Trophoblast cell (in vitro differentiated cells and primary cell): ENCODE data around the gene ANTXR1.

Experiments used
- DNase-seq, 2 donors: peaks; one replicate each; pipeline ENCODE4 v3.0.0-alpha.2; 2016
- H2AFZ ChIP-seq: 2 replicates; pipeline ENCODE4 v1.6.1; 2013; ENCODE audit warnings: low read length, moderate library complexity, mild to moderate bottlenecking; ENCODE audit not compliant: insufficient read depth, poor library complexity
- H2AK5ac ChIP-seq: 2 replicates; pipeline ENCODE4 v1.6.1; 2013; ENCODE audit warnings: mild to moderate bottlenecking, low read length
- H2BK120ac ChIP-seq: 2 replicates; pipeline ENCODE4 v1.6.1; 2013; ENCODE audit warnings: low read length, mild to moderate bottlenecking, moderate library complexity; ENCODE audit not compliant: insufficient read depth, poor library complexity
- H2BK12ac ChIP-seq: 2 replicates; pipeline ENCODE4 v1.6.1; 2013; ENCODE audit warnings: mild to moderate bottlenecking, low read length, moderate library complexity
- H2BK5ac ChIP-seq: 2 replicates; pipeline ENCODE4 v1.6.1; 2013; ENCODE audit warnings: low read length, low read depth, moderate library complexity, mild to moderate bottlenecking; ENCODE audit not compliant: poor library complexity
- H3K14ac ChIP-seq: 2 replicates; pipeline ENCODE4 v1.6.1; 2013; ENCODE audit warnings: mild to moderate bottlenecking, low read length
- H3K18ac ChIP-seq: 2 replicates; pipeline ENCODE4 v1.6.1; 2013; ENCODE audit warnings: mild to moderate bottlenecking, low read length
- H3K23ac ChIP-seq: 2 replicates; pipeline ENCODE4 v1.6.1; 2013; ENCODE audit warnings: low read length
- H3K27ac ChIP-seq: 2 replicates; pipeline ENCODE4 v1.5.1; 2013; ENCODE audit warnings: low read depth, mild to moderate bottlenecking, inconsistent platforms, low read length, moderate library complexity
- H3K27me3 ChIP-seq: 2 replicates; pipeline ENCODE4 v1.6.1; 2013; ENCODE audit warnings: inconsistent platforms, mild to moderate bottlenecking, low read length, moderate library complexity; ENCODE audit not compliant: insufficient read depth
- H3K36me3 ChIP-seq, 2 experiments: 1 replicate in 1 of 2; 2 replicates in 1 of 2; pipeline ENCODE4 v1.6.1; 2013; ENCODE audit warnings: low read length in 2 of 2, mild to moderate bottlenecking in 2 of 2, moderate library complexity in 1 of 2; ENCODE audit not compliant: insufficient read depth in 2 of 2, control insufficient read depth in 1 of 2
- H3K4ac ChIP-seq: 2 replicates; pipeline ENCODE4 v1.6.1; 2013; ENCODE audit warnings: low read depth, mild to moderate bottlenecking, low read length, moderate library complexity
- H3K4me1 ChIP-seq, 2 experiments: 1 replicate in 1 of 2; 2 replicates in 1 of 2; pipeline ENCODE4 v1.6.1; 2013; ENCODE audit warnings: low read length in 2 of 2, mild to moderate bottlenecking in 2 of 2, moderate library complexity in 1 of 2; ENCODE audit not compliant: insufficient read depth in 2 of 2, control insufficient read depth in 1 of 2
- H3K4me2 ChIP-seq: 2 replicates; pipeline ENCODE4 v1.6.1; 2013; ENCODE audit warnings: inconsistent platforms, mild to moderate bottlenecking, low read length, moderate library complexity
- H3K4me3 ChIP-seq: 2 replicates; pipeline ENCODE4 v1.5.1; 2013; ENCODE audit warnings: mild to moderate bottlenecking, low read depth, low read length, inconsistent platforms
- H3K79me1 ChIP-seq: one replicate; pipeline ENCODE4 v1.6.1; 2013; ENCODE audit warnings: low read length
- H3K79me2 ChIP-seq: 2 replicates; pipeline ENCODE4 v1.6.1; 2013; ENCODE audit warnings: low read length, mild to moderate bottlenecking; ENCODE audit not compliant: control insufficient read depth, insufficient read depth, poor library complexity
- H3K9ac ChIP-seq: 2 replicates; pipeline ENCODE4 v1.6.1; 2013; ENCODE audit warnings: mild to moderate bottlenecking, low read length
- H3K9me3 ChIP-seq: 2 replicates; pipeline ENCODE4 v1.6.1; 2013; ENCODE audit warnings: low read depth, mild to moderate bottlenecking, control low read depth, inconsistent platforms, low read length; ENCODE audit not compliant: insufficient read depth
- H4K12ac ChIP-seq: 2 replicates; pipeline ENCODE4 v1.6.1; 2013; ENCODE audit warnings: low read depth, mild to moderate bottlenecking, low read length, moderate library complexity
- H4K8ac ChIP-seq: 2 replicates; pipeline ENCODE4 v1.6.1; 2013; ENCODE audit warnings: low read depth, mild to moderate bottlenecking, low read length, moderate library complexity
- H4K91ac ChIP-seq: one replicate; pipeline ENCODE4 v1.6.1; 2013; ENCODE audit warnings: low read depth, mild to moderate bottlenecking, low read length, moderate library complexity
- WGBS: extraction: QIAGEN DNeasy Blood & Tissue Kit; methylation state at CpG from one replicate; pipeline ENCODE4 v1.1.7; 2013; ENCODE audit warnings: missing lambda C conversion rate; ENCODE audit not compliant: insufficient read length, insufficient coverage; ENCODE audit errors: extremely low coverage; 5-methylcytosine and 5-hydroxymethylcytosine counted together

Gene ANTXR1

GRCh38 chr2:69041214-69041613, 28.2 kb downstream of the ANTXR1 start:
- peaks cover 0 to 7% of the 10 kb centered on the region in 2 experiments for H3K36me3 ChIP-seq
- H3K27ac ChIP-seq, result no peak overlapping the region
- DNase-seq, result no peak
- no peak overlapping the region for H2AK5ac ChIP-seq
- H3K23ac ChIP-seq, result no peak overlapping the region
- H3K4me3 ChIP-seq, result no peak overlapping the region
- no peak overlapping the region for H2BK5ac ChIP-seq
- no peaks in the 10 kb centered on the region for H3K27me3 ChIP-seq
- no peak overlapping the region for H4K91ac ChIP-seq
- no peaks in the 10 kb centered on the region for H3K79me1 ChIP-seq
- no CpG with 5 or more reads among the region's 4 CpGs for WGBS
- no peak overlapping the region for H2AFZ ChIP-seq
- no peaks in the 10 kb centered on the region for H3K79me2 ChIP-seq
- no peak overlapping the region for H4K12ac ChIP-seq
- no peak overlapping the region for H2BK120ac ChIP-seq
- no peak overlapping the region for H3K14ac ChIP-seq
- H2BK12ac ChIP-seq, result no peak overlapping the region
- no peak overlapping the region for H3K18ac ChIP-seq
- no peaks in the 10 kb centered on the region for H3K9me3 ChIP-seq
- H3K4me1 ChIP-seq, result no peaks in the 10 kb centered on the region
- no peak overlapping the region for H3K4me2 ChIP-seq
- H3K9ac ChIP-seq, result no peak overlapping the region
- no peak overlapping the region for H4K8ac ChIP-seq
- no peak overlapping the region for H3K4ac ChIP-seq

GRCh38 chr2:69043736-69044400, 30.9 kb downstream of the ANTXR1 start:
- H3K4me2 ChIP-seq, result no peak overlapping the region
- H3K36me3 ChIP-seq, result peaks cover 0 to 7% of the 10 kb centered on the region in 2 experiments
- H3K18ac ChIP-seq, result no peak overlapping the region
- H3K4ac ChIP-seq, result no peak overlapping the region
- H2AFZ ChIP-seq, result no peak overlapping the region
- no peak overlapping the region for H4K91ac ChIP-seq
- no peak overlapping the region for H3K14ac ChIP-seq
- no peak overlapping the region for H2BK120ac ChIP-seq
- H3K79me2 ChIP-seq, result no peaks in the 10 kb centered on the region
- no peak overlapping the region for H2BK12ac ChIP-seq
- peak; percentile 64 to 83 for DNase-seq
- H2BK5ac ChIP-seq, result no peak overlapping the region
- H2AK5ac ChIP-seq, result no peak overlapping the region
- no peaks in the 10 kb centered on the region for H3K79me1 ChIP-seq
- H4K8ac ChIP-seq, result no peak overlapping the region
- H4K12ac ChIP-seq, result no peak overlapping the region
- no peak overlapping the region for H3K23ac ChIP-seq
- no peak overlapping the region for H3K27ac ChIP-seq
- WGBS, result no CpG with 5 or more reads among the region's 9 CpGs
- no peaks in the 10 kb centered on the region for H3K4me1 ChIP-seq
- no peak overlapping the region for H3K4me3 ChIP-seq
- H3K27me3 ChIP-seq, result no peaks in the 10 kb centered on the region
- no peaks in the 10 kb centered on the region for H3K9me3 ChIP-seq
- H3K9ac ChIP-seq, result no peak overlapping the region

GRCh38 chr2:69046221-69046662, 33.3 kb downstream of the ANTXR1 start:
- Histone ChIP-seq H3K23ac (no peak overlapping the region), H3K4ac (no peak overlapping the region), H4K8ac (no peak overlapping the region), H2BK5ac (no peak overlapping the region), H2BK12ac (no peak overlapping the region), H4K12ac (no peak overlapping the region), H3K4me1 (no peaks in the 10 kb centered on the region), H3K27ac (no peak overlapping the region), H3K36me3 (peaks cover 0 to 3% of the 10 kb centered on the region in 2 experiments), H3K9me3 (no peaks in the 10 kb centered on the region), H2BK120ac (no peak overlapping the region), H3K14ac (no peak overlapping the region), H3K27me3 (no peaks in the 10 kb centered on the region), H3K18ac (no peak overlapping the region), H2AFZ (no peak overlapping the region), H4K91ac (no peak overlapping the region), H3K4me3 (no peak overlapping the region), H2AK5ac (no peak overlapping the region), H3K79me1 (no peaks in the 10 kb centered on the region), H3K79me2 (no peaks in the 10 kb centered on the region), H3K9ac (no peak overlapping the region), H3K4me2 (no peak overlapping the region)
- no CpG with 5 or more reads among the region's 1 CpG for WGBS
- DNase-seq, result no peak

GRCh38 chr2:69047625-69048145, 34.7 kb downstream of the ANTXR1 start:
- no peaks in the 10 kb centered on the region for H3K4me1 ChIP-seq
- H3K79me1 ChIP-seq, result no peaks in the 10 kb centered on the region
- no peak overlapping the region for H3K9ac ChIP-seq
- no peak overlapping the region for H2BK120ac ChIP-seq
- no peak overlapping the region for H2BK12ac ChIP-seq
- no peaks in the 10 kb centered on the region for H3K9me3 ChIP-seq
- no peak overlapping the region for H3K27ac ChIP-seq
- peaks cover 0 to 3% of the 10 kb centered on the region in 2 experiments for H3K36me3 ChIP-seq
- no CpG with 5 or more reads among the region's 1 CpG for WGBS
- no peak overlapping the region for H3K18ac ChIP-seq
- no peaks in the 10 kb centered on the region for H3K27me3 ChIP-seq
- H3K79me2 ChIP-seq, result no peaks in the 10 kb centered on the region
- H4K8ac ChIP-seq, result no peak overlapping the region
- no peak overlapping the region for H2BK5ac ChIP-seq
- H3K4me3 ChIP-seq, result no peak overlapping the region
- no peak overlapping the region for H2AFZ ChIP-seq
- H3K4me2 ChIP-seq, result no peak overlapping the region
- H4K91ac ChIP-seq, result no peak overlapping the region
- no peak for DNase-seq
- H3K23ac ChIP-seq, result no peak overlapping the region
- no peak overlapping the region for H2AK5ac ChIP-seq
- H3K14ac ChIP-seq, result no peak overlapping the region
- no peak overlapping the region for H4K12ac ChIP-seq
- H3K4ac ChIP-seq, result no peak overlapping the region
